Right lobe of liver (tissue), 4 donors: ENCODE data around the gene RPS14.

ENCODE experiments used
- POLR2A ChIP-seq: fragments of 450-650 bp; IDR thresholded peaks from one replicate; pipeline ENCODE4 v1.6.1; 2017; ENCODE audit warnings: antibody characterized with exemption, mild to moderate bottlenecking
- TF ChIP-seq, protein P1 (sequence below), 4 donors: fragments of 200-600 bp in 3 of 4; fragments of 450-650 bp in 1 of 4; IDR thresholded peaks; one replicate each; pipeline versions ENCODE4 v1.5.1 to v1.8.0; 2016 to 2022; ENCODE audit warnings: antibody characterized with exemption in 4 of 4, mild to moderate bottlenecking in 2 of 4
- donor health status: DM: no; HTN: no; CAD: no.
- donor health status: DM: no; HTN: no; CAD: no.
- donor health status: DM: no; HTN: yes; CAD: no.

DNA sequence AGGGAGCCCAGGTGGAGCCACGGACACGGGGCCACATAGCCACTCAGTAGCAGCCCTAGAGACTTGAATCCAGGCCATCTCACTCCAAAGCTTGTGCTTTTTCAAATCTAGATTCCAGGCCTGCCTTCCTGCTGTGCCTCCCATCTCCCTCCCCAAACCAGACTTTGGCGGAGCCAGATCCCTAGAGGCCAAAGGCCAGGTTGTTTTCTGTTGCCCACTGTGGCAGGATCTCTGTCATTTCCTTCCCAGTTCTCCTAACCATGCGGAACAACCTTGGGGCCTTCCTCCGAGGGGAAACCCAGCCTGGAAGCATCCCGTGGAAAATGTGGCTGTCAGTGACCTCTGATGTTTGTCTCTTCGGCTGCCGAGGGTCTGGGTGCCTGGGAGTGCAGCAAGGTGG, 16.4 kb upstream of the RPS14 start:
- TF ChIP-seq, protein P1, sequence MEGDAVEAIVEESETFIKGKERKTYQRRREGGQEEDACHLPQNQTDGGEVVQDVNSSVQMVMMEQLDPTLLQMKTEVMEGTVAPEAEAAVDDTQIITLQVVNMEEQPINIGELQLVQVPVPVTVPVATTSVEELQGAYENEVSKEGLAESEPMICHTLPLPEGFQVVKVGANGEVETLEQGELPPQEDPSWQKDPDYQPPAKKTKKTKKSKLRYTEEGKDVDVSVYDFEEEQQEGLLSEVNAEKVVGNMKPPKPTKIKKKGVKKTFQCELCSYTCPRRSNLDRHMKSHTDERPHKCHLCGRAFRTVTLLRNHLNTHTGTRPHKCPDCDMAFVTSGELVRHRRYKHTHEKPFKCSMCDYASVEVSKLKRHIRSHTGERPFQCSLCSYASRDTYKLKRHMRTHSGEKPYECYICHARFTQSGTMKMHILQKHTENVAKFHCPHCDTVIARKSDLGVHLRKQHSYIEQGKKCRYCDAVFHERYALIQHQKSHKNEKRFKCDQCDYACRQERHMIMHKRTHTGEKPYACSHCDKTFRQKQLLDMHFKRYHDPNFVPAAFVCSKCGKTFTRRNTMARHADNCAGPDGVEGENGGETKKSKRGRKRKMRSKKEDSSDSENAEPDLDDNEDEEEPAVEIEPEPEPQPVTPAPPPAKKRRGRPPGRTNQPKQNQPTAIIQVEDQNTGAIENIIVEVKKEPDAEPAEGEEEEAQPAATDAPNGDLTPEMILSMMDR (IDR thresholded peaks at IDR 0.05) = no peak
- TF ChIP-seq POLR2A = no peak
